Glomerular endothelial cell (primary cell): ENCODE data around the gene PCSK4. TPM values are rescaled to one million over a fixed set of nuclear protein-coding genes. Genes with fewer than 3 reads are reported as not detected.
"Not testable (repeated sequence)": the region's sequence is repeated elsewhere in the genome, so short reads cannot be mapped to it uniquely, and the experiment has no call there.

ENCODE experiments used
- DNase-seq: peaks from one replicate; pipeline ENCODE4 v3.0.0-alpha.2; 2011; ENCODE audit warnings: low read depth, low spot score; ENCODE audit errors: extremely low read depth
- total RNA-seq: library from RNA; depleted of rRNA; stranded (reverse); fragments of >200 nt; gene quantifications from 2 replicates; pipeline ENCODE4 v1.2.3, GENCODE V29; 2015

PCSK4 gene
- total RNA-seq, result 3.7 and 5.0 TPM in 2 replicates

- peak; percentile 88 for DNase-seq
Observed at GRCh38 chr19:1490311-1491113, at the start of gene PCSK4. TSS of gene PCSK4 (minus strand) at chr19:1490350. CDS start at chr19:1490346, 4 bp downstream.

- DNase-seq, result not testable (repeated sequence)
Observed at GRCh38 chr19:1539749-1540148, 49.6 kb upstream of the PCSK4 start.

- no peak for DNase-seq
Observed at GRCh38 chr19:1538978-1539377, 48.8 kb upstream of the PCSK4 start.

DNA sequence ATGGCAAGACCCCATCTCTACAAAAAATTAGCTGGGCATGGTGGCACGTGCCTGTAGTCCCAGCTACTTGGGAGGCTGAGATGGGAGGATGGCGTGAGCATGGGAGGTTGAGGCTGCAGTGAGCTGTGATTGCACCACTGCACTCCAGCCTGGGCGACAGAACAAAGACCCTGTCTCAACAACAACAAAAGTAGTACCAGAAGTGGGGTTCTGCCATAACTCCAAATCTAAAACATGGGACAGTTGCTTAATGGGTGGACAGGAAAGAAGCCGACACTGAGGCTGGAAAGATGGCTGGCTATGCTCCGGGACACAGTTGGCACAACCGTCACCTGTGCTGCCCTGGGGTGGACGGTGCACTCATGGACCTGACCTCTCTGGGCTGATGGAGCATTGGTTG is 45.5 kb upstream of the PCSK4 start:
- DNase-seq, result not testable (repeated sequence)

GRCh38 chr19:1534972-1535371 is 44.8 kb upstream of the PCSK4 start:
- DNase-seq, result no peak

- DNase-seq, result no peak
Observed at GRCh38 chr19:1533510-1534150, 43.5 kb upstream of the PCSK4 start.

DNA sequence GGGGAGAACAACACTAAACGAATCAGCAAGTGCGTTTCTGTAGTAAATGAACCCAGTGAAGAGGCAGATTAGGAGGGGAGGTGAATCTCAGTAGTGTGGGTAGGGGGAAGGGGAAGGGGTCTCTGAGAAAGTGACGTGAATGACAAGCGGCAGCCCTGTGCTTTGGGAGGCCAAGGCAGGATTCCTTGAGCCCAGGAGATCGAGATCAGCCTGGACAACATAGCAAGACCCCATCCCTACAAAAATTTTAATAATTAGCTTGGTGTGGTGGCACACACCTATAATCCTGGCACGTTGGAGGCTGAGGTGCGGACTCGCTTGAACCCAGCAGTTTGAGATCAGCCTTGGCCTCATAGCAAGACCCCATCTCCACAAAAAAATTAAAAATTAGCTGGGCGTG is 41.9 kb upstream of the PCSK4 start:
- no peak for DNase-seq

DNA sequence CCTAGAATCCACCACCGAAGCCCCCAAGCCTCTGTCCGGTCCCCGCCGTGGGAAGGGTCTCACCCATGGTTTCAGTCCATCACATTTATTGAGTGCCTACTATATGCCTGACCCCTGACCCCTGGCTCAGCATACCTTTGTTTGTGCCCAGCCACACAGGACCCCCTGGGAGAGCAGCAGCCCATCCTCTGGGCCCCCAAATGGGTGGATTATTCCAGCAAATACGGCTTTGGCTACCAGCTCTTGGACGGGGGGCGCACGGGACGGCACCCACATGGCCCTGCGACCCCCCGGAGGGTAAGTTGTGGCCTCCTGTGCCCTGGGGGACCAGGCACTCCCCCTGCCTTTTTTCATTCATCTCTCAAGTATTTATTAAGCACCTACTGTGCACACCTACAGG is 41.4 kb upstream of the PCSK4 start:
- no peak for DNase-seq

DNA sequence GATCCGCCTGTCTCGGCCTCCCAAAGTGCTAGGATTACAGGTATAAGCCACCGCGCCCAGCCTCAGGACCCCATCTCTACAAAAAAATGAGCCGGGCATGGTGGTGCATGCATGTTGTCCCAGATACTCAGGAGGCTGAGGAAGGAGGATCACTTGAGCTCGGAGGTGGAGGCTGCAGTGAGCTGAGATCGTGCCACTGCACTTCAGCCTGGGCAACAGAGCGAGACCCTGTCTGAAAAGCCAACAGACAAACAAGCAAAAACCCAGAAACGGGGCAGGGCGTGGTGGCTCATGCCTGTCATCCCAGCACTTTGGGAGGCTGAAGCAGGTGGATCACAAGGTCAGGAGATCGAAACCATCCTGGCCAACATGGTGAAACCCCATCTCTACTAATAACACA is 40.7 kb upstream of the PCSK4 start:
- DNase-seq, result not testable (repeated sequence)

- DNase-seq, result no peak
Observed at GRCh38 chr19:1529430-1529816, 39.3 kb upstream of the PCSK4 start.

DNA sequence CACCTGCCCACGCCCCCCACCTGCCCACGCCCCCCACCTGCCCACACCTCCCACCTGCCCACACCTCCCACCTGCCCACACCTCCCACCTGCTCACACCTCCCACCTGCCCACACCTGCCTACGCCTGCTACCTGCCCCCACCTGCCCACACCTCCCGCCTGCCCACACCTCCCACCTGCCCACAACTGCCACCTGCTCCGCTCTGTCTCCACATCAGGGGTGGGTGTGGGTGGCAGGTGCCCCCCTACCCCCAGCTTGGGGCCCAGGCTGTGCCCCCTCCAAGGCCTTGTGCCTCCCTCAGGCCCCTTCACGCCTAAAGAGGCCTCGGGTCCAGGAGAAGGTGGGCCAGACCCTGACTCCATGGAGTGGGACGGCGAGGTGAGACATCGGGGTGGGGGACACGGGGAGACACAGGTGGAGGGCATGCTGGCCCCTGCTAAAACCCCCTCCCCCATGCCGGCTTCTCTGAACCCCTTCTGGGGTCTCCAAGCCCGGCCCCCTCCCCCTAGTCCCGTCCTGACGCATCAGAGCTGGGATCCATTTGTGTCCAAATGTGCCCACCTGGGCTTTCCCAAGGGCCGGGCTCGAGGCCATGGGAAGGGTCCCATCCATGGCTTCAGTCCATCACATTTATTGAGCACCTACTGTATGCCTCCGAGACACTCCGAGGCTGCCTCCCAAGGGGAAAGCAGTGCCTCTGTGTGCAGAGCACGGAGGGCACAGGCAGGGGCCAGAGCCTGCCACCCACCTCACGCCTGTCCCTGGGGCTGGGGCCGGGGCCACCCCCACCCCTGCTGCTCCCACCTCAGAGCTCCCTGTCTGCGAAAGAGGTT is 38.7 kb upstream of the PCSK4 start:
- no peak for DNase-seq

DNA sequence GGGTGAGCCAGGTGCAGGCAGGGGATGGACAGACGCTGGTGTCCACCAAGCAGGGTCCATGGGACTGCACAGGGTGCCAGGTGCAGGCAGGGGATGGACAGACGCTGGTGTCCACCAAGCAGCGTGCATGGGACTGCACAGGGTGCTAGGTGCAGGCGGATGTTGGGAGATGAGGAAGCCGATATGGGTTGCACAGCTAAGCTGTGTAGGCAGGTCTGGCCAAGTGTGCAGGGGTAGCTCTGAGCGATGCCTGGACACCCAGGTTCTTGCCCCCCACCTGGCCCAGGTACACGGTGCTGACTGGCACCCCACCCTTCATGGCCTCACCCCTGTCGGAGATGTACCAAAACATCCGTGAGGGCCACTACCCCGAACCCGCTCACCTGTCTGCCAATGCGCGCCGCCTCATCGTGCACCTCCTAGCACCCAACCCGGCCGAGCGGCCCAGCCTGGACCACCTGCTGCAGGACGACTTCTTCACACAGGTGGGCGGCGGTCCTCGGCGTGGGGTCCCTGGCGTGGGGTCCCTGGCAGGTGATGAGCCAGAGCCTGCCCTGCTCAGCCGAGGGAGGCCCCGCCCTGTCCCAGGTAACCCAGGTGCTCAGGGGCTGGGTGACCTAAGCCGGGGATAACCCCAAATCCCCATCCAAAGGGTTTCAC is 37.6 kb upstream of the PCSK4 start:
- no peak for DNase-seq

- DNase-seq, result no peak
Observed at GRCh38 chr19:1526979-1527649, 37.0 kb upstream of the PCSK4 start.

DNA sequence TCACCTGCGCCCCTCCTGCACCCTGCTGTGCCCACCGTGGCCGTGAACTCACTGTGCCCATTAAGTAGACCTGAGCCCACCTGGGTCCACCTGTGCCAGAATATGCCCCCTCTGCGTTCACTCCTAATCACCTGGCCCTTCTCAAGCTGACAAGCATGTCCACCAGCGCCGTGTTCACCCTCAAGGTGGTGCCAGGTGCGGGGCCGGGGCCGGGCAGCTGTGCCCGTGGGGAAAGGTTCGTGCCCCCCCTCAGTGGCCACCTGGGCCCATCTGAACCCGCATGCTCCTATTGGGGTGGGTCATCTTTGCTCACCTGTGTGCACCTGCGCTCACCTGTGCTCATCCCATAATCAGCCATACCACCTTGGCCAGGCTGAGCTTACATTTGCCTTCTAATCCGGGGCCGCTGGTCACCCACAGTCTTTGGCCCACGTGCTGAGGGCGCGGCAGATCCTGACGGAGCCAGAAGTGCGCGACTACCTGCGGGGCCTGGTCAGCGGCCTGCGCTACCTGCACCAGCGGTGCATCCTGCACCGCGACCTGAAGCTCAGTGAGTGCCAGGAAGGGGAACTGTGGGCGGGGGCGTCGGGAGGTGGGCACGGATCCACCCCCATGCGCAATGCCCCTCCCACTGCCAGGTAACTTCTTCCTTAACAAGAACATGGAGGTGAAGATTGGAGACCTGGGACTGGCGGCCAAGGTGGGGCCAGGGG is 36.1 kb upstream of the PCSK4 start:
- DNase-seq, result no peak

GRCh38 chr19:1525343-1525742 is 35.2 kb upstream of the PCSK4 start:
- DNase-seq, result no peak

- no peak for DNase-seq
Observed at GRCh38 chr19:1524972-1525325, 34.8 kb upstream of the PCSK4 start.

GRCh38 chr19:1524287-1524971 is 34.3 kb upstream of the PCSK4 start:
- no peak for DNase-seq

- DNase-seq, result no peak
Observed at GRCh38 chr19:1523412-1524286, 33.5 kb upstream of the PCSK4 start, which contains the start of gene PLK5. TSS of gene PLK5 (plus strand) at chr19:1524077. CDS start at chr19:1526997, 2,920 bp downstream.
